MCF 10A (cell line): ENCODE data around the gene ARPC1B. TPM values are rescaled to one million over a fixed set of nuclear protein-coding genes. Genes with fewer than 3 reads are reported as not detected.

ENCODE experiments used
- BruUV-seq: library from RNA; stranded (reverse); fragments of 400-500 nt; replicated peaks from 2 replicates; lab custom pipeline; 2021; lab: Mats Ljungman, UMichigan
- CTCF ChIA-PET: fragments of 300-600 bp; sonication (Branson Sonifier 250); formaldehyde crosslinking; extraction: SDS; loops from one replicate; lab custom pipeline; 2021; ENCODE audit warnings: antibody characterized with exemption, inconsistent platforms; lab: Yijun Ruan, JAX
- POLR2A ChIA-PET: fragments of 300-600, 350-650 bp; sonication (Branson Sonifier 250); formaldehyde crosslinking; extraction: SDS; loops from one replicate; lab custom pipeline; 2020; ENCODE audit warnings: antibody characterized with exemption, inconsistent platforms; lab: Yijun Ruan, JAX
- DNase-seq: peaks from one replicate; pipeline ENCODE4 v3.0.0-alpha.2; 2018; ENCODE audit not compliant: unreplicated experiment
- H3K27ac Mint-ChIP-seq: one replicate; pipeline ENCODE4 v1.8.0; 2022; ENCODE audit warnings: mild to moderate bottlenecking, low read depth, mixed read lengths; ENCODE audit not compliant: unreplicated experiment
- H3K27me3 Mint-ChIP-seq: one replicate; pipeline ENCODE4 v1.8.0; 2022; ENCODE audit warnings: mixed read lengths; ENCODE audit not compliant: insufficient read depth, unreplicated experiment
- H3K36me3 Mint-ChIP-seq: one replicate; pipeline ENCODE4 v1.8.0; 2022; ENCODE audit warnings: mild to moderate bottlenecking, moderate library complexity, mixed read lengths; ENCODE audit not compliant: insufficient read depth, unreplicated experiment
- H3K4me1 Mint-ChIP-seq: one replicate; pipeline ENCODE4 v1.8.0; 2022; ENCODE audit warnings: mixed read lengths; ENCODE audit not compliant: insufficient read depth, unreplicated experiment
- H3K4me3 Mint-ChIP-seq: one replicate; pipeline ENCODE4 v1.8.0; 2022; ENCODE audit warnings: mild to moderate bottlenecking, moderate library complexity, mixed read lengths; ENCODE audit not compliant: unreplicated experiment
- H3K9me3 Mint-ChIP-seq: one replicate; pipeline ENCODE4 v1.8.0; 2022; ENCODE audit warnings: mixed read lengths; ENCODE audit not compliant: unreplicated experiment
- CTCF ChIP-seq: fragments of 200-600 bp; IDR thresholded peaks from one replicate; pipeline ENCODE4 v1.8.0; 2022; ENCODE audit warnings: antibody characterized with exemption, mild to moderate bottlenecking; ENCODE audit not compliant: unreplicated experiment
- intact Hi-C: fragments of 100-400 bp; cut with micrococcal nuclease; formaldehyde crosslinking; loops from 2 replicates; pipeline ENCODE4 v1.14.1; 2022
- total RNA-seq: library from RNA; stranded (reverse); gene quantifications from 2 replicates; pipeline ENCODE4 v1.2.3, GENCODE V29; 2022

Gene ARPC1B
- total RNA-seq, 1 experiment from 2014 or later, result 174 TPM

- no peak for TF ChIP-seq CTCF
- DNase-seq, result no peak
- Mint-ChIP-seq H3K9me3 (no peaks in the 10 kb centered on the region), H3K27me3 (no peaks in the 10 kb centered on the region), H3K4me3 (no peak overlapping the region), H3K36me3 (peaks cover 42% of the 10 kb centered on the region), H3K4me1 (peaks cover 18% of the 10 kb centered on the region), H3K27ac (no peak overlapping the region)
- intact Hi-C loops, result no loop called here
- no TSS peak for BruUV-seq
- CTCF ChIA-PET, result no interaction called here
- POLR2A ChIA-PET, result interaction anchor here (1.1 kb wide), 1 partner anchor 27 kb away, joined by 3 read pairs; the partner anchor contains the start of gene BUD31
These were observed 7.1 kb downstream of the ARPC1B start for GRCh38 chr7:99381664-99382075.

GRCh38 chr7:99383203-99383602 is 8.7 kb downstream of the ARPC1B start:
- BruUV-seq, result no TSS peak
- intact Hi-C loops, result no loop called here
- peaks cover 43% of the 10 kb centered on the region for H3K36me3 Mint-ChIP-seq
- ChIA-PET CTCF (interaction anchor here (1.2 kb wide), 1 partner anchor 18 kb away, joined by 3 read pairs; no protein-coding TSS in a partner anchor), POLR2A (interaction anchor here (1.0 kb wide), 1 partner anchor 25 kb away, joined by 3 read pairs; no protein-coding TSS in a partner anchor)
- H3K27me3 Mint-ChIP-seq, result no peaks in the 10 kb centered on the region
- DNase-seq, result no peak
- no peak overlapping the region for H3K4me3 Mint-ChIP-seq
- TF ChIP-seq CTCF, result no peak
- H3K27ac Mint-ChIP-seq, result no peak overlapping the region
- H3K9me3 Mint-ChIP-seq, result no peaks in the 10 kb centered on the region
- peaks cover 18% of the 10 kb centered on the region for H3K4me1 Mint-ChIP-seq

GRCh38 chr7:99383791-99384370 is 9.4 kb downstream of the ARPC1B start:
- no peaks in the 10 kb centered on the region for H3K27me3 Mint-ChIP-seq
- no peak overlapping the region for H3K27ac Mint-ChIP-seq
- TF ChIP-seq CTCF, result no peak
- POLR2A ChIA-PET, result no interaction called here
- H3K4me3 Mint-ChIP-seq, result no peak overlapping the region
- DNase-seq, result no peak
- CTCF ChIA-PET, result no interaction called here
- BruUV-seq, result no TSS peak
- no peaks in the 10 kb centered on the region for H3K9me3 Mint-ChIP-seq
- intact Hi-C loops, result no loop called here
- peaks cover 17% of the 10 kb centered on the region for H3K4me1 Mint-ChIP-seq
- peaks cover 45% of the 10 kb centered on the region for H3K36me3 Mint-ChIP-seq

GRCh38 chr7:99384523-99384922 is 10.0 kb downstream of the ARPC1B start:
- Mint-ChIP-seq H3K4me1 (peaks cover 11% of the 10 kb centered on the region), H3K27ac (no peak overlapping the region), H3K9me3 (no peaks in the 10 kb centered on the region), H3K36me3 (peaks cover 45% of the 10 kb centered on the region), H3K27me3 (no peaks in the 10 kb centered on the region), H3K4me3 (no peak overlapping the region)
- BruUV-seq, result no TSS peak
- DNase-seq, result no peak
- ChIA-PET POLR2A (no interaction called here), CTCF (no interaction called here)
- TF ChIP-seq CTCF, result no peak
- intact Hi-C loops, result no loop called here
